Keratinocyte (primary cell): Measurements from ENCODE around the gene HDAC9.

Experiments
- EZH2 ChIP-seq: IDR thresholded peaks from one replicate; pipeline ENCODE4 v1.6.1; 2012; ENCODE audit warnings: inconsistent platforms, mild to moderate bottlenecking, low read length, moderate library complexity
- TF ChIP-seq, protein P1 (sequence below), 3 experiments: IDR thresholded peaks in 1 of 3; conservative IDR thresholded peaks in 1 of 3; optimal IDR thresholded peaks in 1 of 3; 2 replicates in 2 of 3; 3 replicates in 1 of 3; pipeline versions ENCODE3 to v1.5.1; 2011; ENCODE audit warnings: low read length in 3 of 3, mild to moderate bottlenecking in 3 of 3, moderate library complexity in 2 of 3, control low read depth in 1 of 3, inconsistent platforms in 1 of 3; ENCODE audit not compliant: insufficient read depth in 2 of 3; ENCODE audit errors: extremely low read depth in 1 of 3

DNA sequence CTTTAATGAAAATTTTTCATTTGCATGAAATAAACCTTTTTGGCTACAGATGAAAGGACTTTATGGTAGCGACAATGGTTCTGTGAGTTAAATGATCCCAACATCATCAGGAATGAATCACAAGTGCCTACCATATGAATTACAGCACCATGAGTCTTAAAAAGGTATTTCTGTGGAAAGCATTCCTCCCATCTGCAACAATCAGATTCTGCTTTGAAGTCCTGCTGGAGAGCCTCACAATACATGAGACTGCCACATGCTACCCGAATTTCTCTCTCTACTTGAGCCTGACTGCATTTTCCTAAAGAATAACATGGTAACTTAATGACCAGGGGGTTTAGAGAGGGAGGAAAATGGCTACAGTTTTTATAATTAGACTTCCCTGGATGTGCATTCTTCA, 431.6 kb downstream of the HDAC9 start:
- TF ChIP-seq, protein P1, sequence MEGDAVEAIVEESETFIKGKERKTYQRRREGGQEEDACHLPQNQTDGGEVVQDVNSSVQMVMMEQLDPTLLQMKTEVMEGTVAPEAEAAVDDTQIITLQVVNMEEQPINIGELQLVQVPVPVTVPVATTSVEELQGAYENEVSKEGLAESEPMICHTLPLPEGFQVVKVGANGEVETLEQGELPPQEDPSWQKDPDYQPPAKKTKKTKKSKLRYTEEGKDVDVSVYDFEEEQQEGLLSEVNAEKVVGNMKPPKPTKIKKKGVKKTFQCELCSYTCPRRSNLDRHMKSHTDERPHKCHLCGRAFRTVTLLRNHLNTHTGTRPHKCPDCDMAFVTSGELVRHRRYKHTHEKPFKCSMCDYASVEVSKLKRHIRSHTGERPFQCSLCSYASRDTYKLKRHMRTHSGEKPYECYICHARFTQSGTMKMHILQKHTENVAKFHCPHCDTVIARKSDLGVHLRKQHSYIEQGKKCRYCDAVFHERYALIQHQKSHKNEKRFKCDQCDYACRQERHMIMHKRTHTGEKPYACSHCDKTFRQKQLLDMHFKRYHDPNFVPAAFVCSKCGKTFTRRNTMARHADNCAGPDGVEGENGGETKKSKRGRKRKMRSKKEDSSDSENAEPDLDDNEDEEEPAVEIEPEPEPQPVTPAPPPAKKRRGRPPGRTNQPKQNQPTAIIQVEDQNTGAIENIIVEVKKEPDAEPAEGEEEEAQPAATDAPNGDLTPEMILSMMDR (optimal IDR thresholded peaks at IDR 0.05 in 1 of 3, IDR thresholded peaks at IDR 0.05 in 1 of 3, conservative IDR thresholded peaks at IDR 0.05 in 1 of 3; ENCODE audit: extremely low read depth in 1 of 3, insufficient read depth in 2 of 3, low read length in 3 of 3), result no peak
- no peak for TF ChIP-seq EZH2
